BE2C (cell line): ENCODE data around the gene GID8.

ENCODE experiments used
- DNase-seq: peaks from one replicate; pipeline ENCODE4 v3.0.0-alpha.2; 2020
- H3K27me3 ChIP-seq: fragments of 250-450 bp; sonication (Bioruptor Pico); 2 replicates; pipeline ENCODE4 v1.5.1; 2020; ENCODE audit warnings: mild to moderate bottlenecking
- H3K36me3 ChIP-seq: fragments of 250-450 bp; sonication (Bioruptor Pico); 2 replicates; pipeline ENCODE4 v1.5.1; 2020; ENCODE audit warnings: mild to moderate bottlenecking
- H3K4me1 ChIP-seq: fragments of 250-450 bp; sonication (Bioruptor Pico); 2 replicates; pipeline ENCODE4 v1.5.1; 2020
- H3K4me3 ChIP-seq: 2 replicates; pipeline ENCODE4 v1.5.1; 2011; ENCODE audit warnings: low read depth, low read length
- H3K9me3 ChIP-seq: fragments of 250-450 bp; sonication (Bioruptor Pico); 2 replicates; pipeline ENCODE4 v1.5.1; 2020
- CTCF ChIP-seq: IDR thresholded peaks from 2 replicates; pipeline ENCODE4 v1.5.1; 2012; ENCODE audit warnings: mild to moderate bottlenecking, low read depth, low read length

Gene GID8

GRCh38 chr20:62925420-62926228 lies 12.3 kb upstream of the GID8 start:
- no peak for TF ChIP-seq CTCF
- DNase-seq = no peak
- Histone ChIP-seq H3K4me1 (peaks cover 16% of the 10 kb centered on the region), H3K27me3 (no peaks in the 10 kb centered on the region), H3K9me3 (no peaks in the 10 kb centered on the region), H3K4me3 (peak overlapping the region; percentile 97), H3K36me3 (0 out of 2 replicates have a peak, but pooled peaks cover under 1% of the 10 kb centered on the region)

GRCh38 chr20:62926229-62927127 lies 11.5 kb upstream of the GID8 start, which contains the start of gene DIDO1:
Gene DIDO1 (minus strand): TSS chr20:62926505.
- Histone ChIP-seq H3K36me3 (0 out of 2 replicates have a peak, but pooled peaks cover 5% of the 10 kb centered on the region), H3K4me1 (peaks cover 11% of the 10 kb centered on the region; the same call in 1 of the 2 replicates), H3K9me3 (no peaks in the 10 kb centered on the region), H3K4me3 (peak within 1 kb of the TSS; percentile 97), H3K27me3 (no peaks in the 10 kb centered on the region)
- peak; percentile 52 for TF ChIP-seq CTCF
- peak; percentile 92 for DNase-seq

GRCh38 chr20:62927128-62927705 lies 10.7 kb upstream of the GID8 start:
- Histone ChIP-seq H3K4me3 (peak overlapping the region; percentile 97), H3K27me3 (no peaks in the 10 kb centered on the region), H3K9me3 (no peaks in the 10 kb centered on the region), H3K4me1 (peaks cover 11% of the 10 kb centered on the region; the same call in 1 of the 2 replicates), H3K36me3 (0 out of 2 replicates have a peak, but pooled peaks cover 5% of the 10 kb centered on the region)
- TF ChIP-seq CTCF = no peak
- DNase-seq = no peak

GRCh38 chr20:62928246-62928939 lies 9.6 kb upstream of the GID8 start:
- no peak for DNase-seq
- TF ChIP-seq CTCF = no peak
- Histone ChIP-seq H3K27me3 (no peaks in the 10 kb centered on the region), H3K4me3 (no peak overlapping the region), H3K4me1 (peaks cover 11% of the 10 kb centered on the region; the same call in 1 of the 2 replicates), H3K36me3 (peaks cover 9% of the 10 kb centered on the region), H3K9me3 (no peaks in the 10 kb centered on the region)

- Histone ChIP-seq H3K36me3 (peaks cover 16% of the 10 kb centered on the region), H3K4me3 (no peak overlapping the region), H3K4me1 (peaks cover 11% of the 10 kb centered on the region; the same call in 1 of the 2 replicates), H3K27me3 (no peaks in the 10 kb centered on the region), H3K9me3 (no peaks in the 10 kb centered on the region)
- no peak for DNase-seq
- TF ChIP-seq CTCF = no peak
Measured at GRCh38 chr20:62929051-62929538, 8.9 kb upstream of the GID8 start.
